Myocyte (in vitro differentiated cells): ENCODE results near the gene LRFN2. TPM values are rescaled to one million over a fixed set of nuclear protein-coding genes. Genes with fewer than 3 reads are reported as not detected.

Experiments
- DNase-seq: peaks from one replicate; pipeline ENCODE4 v3.0.0-alpha.2; 2012; ENCODE audit warnings: low read depth
- total RNA-seq: library from RNA; depleted of rRNA; stranded (reverse); fragments of >200 nt; gene quantifications from 2 replicates; pipeline ENCODE4 v1.2.3, GENCODE V29; 2014

Gene LRFN2
- total RNA-seq, 1 donor from 2014 or later = not detected

DNA sequence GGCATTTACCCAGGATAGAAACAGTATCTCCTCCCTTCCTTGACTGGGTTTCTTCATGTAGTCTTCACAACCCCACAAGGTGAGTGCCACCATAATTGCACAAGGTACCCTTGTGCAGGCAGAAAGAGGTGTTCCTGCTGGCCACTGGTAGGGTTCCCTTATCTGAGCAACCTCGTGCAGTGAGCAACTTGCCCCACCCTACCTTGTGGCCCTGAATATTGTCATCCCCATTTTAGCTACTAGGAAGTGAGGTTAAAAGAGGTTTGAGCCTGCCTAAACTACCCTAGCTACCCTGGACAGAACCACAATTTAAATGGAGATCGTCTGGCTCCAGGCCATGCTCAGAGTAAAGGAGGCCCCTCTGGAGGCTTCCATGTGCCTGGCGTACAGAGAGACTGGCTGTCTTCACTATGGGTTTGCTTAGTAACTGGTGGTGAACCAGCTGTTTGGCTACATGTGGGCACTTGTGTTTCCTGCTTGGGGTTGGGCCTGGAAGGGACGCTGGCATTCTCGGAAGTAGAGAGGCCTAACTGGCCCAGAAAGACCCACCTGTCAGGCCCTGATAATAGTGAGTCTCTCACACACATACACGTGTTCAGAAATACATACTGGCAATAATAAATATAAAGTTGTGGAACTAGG lies 148.8 kb downstream of the LRFN2 start:
- no peak for DNase-seq

DNA sequence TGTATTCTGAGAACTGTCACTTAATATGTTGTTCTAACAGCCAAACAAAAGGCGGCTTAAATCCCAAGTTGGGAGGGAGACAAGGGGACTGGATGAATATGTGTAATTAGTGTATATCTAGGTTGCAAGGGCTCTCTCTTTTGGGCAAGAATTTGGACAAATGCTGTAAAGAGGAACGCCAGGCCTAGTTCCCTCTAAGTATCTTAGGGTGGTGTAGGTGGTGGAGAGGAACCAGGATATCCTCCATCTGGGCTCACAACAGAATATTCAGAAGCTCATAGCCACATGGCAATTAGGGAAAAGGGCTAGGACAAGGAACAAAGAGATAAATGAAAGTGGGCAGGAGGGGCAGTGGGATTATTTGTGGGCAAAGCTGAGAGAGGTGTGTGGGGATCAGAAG lies 149.5 kb downstream of the LRFN2 start:
- no peak for DNase-seq

DNA sequence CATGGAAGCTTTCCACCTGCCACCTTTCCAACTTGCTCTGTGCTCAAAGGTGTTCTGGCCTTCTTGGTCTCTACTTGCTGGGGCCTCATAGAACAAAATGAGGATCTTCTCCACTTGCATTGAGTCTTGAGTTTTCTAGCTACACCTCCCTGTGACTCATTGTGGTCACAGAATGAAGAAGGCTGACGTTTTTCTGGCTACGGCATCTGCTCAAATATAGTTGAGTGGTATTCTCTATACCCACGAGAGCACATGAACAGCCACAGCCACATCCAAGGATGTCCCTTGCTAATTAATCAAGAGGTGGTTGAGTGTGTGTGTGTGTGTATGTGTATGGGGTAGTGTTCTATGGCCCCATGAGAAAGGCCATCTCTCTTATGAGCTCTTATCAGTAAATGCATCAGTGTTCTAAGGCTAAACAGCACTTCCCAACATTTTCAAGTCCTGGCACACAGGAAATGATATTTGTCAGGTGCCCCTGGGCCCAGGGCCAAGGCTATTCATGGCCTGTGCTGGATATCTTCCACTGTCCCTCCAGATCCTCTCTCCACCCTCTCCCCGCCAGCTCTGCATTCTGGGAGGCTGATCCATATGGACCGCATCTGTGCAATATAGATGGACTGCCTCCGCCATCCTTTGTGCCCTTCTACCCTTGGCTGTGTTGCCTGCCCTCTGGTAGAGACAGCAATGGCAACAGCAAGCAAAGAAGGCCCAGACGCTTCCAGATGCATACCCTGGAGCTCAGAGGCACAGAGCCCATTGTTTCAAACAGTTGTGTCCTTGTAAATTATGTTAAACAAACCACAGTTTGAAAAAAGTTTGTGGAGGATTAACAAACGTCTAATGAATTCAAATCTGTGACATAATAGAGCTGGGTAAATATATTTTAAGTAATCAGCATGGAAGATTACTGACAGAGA lies 150.2 kb downstream of the LRFN2 start:
- DNase-seq = no peak

DNA sequence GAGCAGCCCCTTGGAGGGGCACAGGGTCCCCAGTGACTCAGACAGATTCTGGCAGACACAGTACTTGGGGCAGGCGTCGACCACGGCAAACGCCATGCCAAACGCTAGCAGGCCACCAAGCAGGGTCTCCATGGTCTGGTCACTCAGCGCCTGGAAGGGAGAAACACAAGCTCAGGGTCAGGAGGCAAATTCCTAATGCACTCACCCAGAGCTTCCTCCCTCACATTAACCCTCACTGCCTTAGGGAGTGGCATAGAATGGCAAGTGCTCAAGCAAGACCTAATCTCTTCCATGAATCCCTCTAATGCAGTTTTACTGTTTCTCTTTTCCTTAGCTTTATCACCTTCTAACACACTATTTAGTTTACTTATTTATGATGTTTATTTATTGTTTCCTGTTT lies 154.2 kb downstream of the LRFN2 start:
- no peak for DNase-seq

DNA sequence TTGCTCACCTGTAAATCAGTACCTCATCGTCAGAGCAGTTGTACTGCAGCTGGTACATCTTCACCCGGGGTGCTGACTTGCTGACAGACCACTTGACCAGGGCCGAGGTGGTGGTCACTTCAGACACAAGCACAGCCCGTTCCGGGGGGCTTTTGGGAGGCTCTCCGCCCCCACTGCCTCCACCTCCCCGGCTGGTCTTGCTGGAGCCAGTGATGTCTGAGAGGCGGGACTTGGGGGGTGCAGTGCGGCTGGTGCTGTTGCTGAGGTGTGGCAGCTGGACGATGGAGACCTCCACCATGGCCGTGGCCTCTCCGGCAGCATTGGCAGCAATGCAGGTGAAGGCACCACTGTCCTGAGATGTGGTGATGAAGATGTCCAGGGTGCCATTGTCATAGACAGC lies 155.5 kb downstream of the LRFN2 start:
- no peak for DNase-seq

DNA sequence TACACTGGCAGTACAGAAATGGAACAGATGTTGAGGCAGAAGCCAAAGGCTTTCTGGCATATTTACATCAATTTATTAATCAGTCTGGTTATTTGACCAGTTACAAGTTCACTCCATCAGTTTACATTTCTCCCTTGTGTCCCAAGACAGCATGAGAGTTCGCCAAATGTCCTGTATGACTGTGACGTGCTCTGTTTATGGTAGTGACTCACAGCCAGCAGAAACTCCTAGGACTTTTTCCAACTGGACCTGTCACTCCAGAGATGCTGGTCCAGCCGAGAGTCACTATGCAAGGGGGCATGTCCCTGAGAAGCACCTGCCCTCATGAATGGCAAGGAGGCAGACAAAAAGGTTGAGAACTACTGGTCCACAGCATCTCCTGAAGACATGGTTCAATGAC lies 160.0 kb downstream of the LRFN2 start:
- no peak for DNase-seq

DNA sequence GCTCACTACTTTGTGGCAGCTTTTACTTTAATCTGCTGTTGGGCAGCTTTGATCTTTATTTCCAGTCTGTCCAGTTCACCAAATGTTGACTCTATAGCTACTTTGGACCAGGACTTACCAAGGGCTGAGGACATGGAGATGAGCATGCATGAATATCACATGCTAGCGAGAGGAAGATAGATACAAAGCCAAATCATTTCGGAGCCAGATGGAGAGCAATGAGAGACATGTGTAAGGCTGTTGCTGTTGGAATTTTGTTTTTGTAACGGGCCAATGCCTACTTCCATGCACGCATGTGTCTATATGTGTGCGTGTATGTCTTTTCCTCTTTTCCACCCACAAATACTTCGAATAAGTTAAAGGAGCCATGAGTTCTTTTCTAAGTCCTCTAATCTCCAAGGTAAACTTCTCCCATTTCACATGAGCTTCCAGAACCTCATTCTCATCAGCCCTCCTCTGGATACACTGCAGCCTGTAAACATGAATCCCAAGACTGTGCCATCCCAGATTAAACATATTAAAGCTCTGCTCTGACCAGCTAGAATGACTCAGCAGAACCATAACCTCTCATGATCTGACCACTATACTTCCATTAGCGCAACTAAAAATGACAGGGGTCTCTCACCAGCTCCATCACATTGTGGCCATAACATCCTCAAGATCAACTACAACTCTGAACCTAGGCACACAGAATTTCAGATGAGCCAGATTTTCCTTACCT lies 160.7 kb downstream of the LRFN2 start:
- no peak for DNase-seq

DNA sequence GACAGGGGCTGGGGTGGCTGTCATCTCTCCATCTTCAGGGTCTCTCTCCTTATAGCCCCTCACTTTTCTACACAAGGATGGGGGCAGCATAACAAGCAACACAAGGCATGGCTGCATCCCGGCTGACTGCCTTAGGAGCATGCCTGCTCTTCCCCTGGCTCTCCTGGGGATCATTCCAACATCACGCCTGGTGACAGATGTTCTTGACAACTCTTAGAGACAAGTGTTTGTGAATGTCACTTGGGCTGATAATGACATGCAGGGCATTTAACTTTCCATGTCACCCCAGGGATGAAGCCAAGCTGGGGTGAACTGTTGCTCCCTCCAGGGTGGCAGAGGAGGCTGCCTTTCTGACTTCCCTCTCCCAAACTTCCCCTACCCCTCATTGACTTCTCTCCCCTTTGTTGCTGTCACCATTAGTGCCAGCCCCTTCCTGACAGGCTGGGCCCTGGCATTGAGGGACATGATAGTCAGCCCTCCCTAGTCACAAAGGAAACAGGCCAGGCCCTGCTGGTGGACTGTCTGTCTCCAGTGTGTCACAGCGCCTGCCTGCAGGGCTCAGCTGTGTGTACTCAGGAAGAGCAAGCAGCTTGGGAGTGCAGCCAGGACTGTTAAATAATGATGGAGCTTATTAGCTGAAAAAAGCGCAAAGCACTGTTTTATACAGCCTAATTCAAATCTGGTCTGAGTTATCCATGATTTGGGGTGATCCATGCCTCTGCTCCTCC lies 161.8 kb downstream of the LRFN2 start:
- DNase-seq = no peak

DNA sequence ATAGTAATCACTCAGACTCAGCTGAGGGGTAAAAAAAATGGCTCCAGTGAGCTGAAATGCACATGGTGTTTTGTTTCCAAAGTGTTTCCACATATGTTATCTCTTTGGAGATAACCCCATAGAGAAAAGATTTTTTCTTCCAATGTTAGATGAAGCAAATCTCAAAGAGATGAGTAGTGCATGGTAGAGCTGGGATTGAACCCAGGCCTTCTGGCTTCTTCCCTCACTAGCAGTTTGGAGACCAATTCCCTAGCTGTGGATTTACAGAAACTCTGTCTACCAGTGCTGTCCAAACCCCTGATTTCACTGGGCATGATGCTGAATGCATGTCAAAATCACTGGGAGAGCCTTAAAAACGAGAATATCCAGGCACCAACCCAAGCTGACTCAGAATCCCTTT lies 165.1 kb downstream of the LRFN2 start:
- no peak for DNase-seq

DNA sequence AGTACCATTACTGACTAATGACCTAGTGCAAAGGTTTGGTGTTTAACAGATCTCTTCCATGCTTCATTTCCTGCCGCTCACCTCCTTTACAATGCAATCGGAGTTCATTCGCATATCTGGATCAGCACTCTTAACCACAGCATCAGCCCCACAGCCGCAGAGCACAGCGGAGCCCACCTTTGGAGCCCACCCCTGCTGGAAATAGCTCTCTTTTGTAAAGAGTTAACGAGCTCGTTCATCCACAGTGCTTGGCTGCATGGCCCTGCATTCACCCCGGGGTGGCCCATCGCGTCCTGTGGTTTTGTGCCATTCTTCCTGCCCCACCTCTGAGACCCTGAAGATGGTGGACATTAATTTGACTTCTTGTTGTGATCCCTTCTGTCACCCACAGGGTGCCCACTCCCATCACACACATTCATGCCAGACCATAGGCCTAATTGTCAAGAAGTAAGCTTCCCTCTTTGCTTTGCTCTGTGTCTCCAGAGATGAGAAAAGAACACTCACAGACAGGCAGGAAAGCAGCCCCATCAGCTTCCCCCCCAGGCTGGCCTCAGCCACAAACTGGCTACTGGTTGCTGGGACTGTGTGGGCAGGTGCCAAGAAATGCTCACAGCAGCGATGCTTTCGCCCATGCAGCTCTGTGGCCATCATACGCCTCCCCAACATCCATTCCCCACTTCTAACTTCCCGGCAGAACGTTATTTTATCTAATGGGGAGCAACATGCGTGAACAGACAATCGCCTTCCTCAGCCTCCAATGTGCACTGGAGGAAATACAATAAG lies 167.0 kb downstream of the LRFN2 start:
- no peak for DNase-seq

DNA sequence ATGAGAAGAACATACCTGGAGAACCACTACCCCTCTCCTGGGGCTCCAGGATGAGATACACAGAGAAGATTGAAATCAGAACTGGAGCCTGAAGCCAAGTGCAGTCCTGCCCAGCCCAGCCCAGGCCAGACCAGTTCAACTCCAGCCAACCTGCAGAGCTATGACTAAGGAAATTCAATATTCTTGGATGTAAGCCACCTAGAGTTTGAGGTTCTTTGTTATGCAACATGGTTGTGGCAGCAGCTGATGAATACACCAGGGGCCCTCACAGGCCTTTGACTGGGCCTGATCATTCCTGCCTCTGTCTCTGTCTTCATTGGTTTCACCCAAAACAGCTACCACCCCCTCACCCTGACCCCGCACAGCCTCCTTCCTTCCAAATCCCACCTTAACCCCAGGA lies 167.8 kb downstream of the LRFN2 start:
- no peak for DNase-seq

DNA sequence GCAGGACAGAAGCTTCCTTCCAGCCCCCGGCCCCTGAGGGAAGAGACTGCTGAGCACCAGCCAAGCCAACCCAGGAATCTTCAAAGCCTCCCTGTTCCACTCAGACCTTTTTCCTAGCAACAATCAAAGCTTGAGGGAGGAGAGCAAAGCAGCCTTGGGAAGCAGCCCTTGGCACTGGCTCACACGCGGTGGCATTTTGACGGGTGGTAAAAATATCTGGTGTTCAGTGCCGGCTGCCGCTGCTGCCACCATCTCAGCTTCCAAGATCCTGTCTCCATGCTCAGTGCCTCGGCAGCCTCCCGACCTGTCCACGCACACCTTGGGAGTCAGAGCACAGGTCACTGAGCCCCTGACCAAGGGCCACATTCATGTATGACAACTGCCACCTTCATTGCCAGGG lies 170.1 kb downstream of the LRFN2 start:
- DNase-seq = no peak

DNA sequence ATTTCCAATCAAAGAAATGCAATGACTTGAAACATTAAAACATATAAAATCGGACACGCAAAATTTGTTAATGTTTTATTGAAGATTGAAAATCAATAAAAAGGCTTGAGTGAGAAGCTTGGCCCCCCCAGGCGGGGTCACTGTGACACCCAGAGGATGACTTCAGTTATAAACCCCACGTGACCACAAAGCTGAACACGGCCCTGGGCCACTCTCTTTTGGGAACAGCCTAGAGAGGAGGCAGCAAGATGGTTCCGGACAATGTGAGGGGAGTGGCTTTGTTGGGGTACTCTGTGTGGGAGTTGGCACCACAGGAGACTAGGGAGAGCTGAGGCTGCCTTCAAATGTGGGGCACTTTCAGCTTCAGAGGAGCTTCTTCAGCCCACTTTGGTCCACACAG lies 172.5 kb downstream of the LRFN2 start:
- DNase-seq = no peak

DNA sequence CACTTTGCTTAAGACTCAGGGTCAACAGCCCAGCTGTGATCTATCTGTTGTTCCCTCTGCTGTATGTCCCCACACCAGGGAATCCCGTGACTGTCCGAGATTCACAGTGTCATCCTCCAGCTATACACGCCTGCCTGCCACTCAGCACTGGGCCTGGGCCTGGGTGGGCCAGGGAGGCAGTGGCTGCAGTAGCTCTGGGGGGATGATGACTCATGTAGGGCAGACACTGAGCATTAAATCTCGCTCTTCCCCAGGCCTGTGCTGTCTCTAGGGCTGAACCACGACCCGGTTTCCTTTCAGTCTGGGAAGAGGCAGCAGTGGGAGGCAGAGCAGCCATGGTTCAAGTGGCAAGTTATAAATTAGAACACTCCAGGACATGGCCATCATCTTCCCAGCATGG lies 173.9 kb downstream of the LRFN2 start:
- DNase-seq = no peak

DNA sequence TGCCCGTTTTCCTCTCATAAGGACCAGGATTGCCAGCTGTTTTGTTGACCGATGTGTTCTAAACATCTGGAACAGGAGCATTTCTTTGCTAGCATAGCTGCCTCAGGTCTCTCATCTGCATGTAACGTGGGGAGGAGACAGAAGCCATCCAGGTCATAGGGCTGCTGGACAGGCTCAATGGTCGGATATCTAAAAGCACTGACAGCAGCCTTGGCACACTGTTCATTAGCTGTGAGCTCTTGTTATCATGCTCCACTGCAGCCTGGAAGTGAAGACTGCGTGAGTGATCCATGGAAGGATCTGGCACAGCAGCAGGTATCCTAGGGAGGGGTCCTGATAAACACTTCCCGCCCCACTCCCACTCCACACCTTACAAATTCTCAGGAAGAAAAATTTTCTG lies 175.3 kb downstream of the LRFN2 start:
- no peak for DNase-seq

DNA sequence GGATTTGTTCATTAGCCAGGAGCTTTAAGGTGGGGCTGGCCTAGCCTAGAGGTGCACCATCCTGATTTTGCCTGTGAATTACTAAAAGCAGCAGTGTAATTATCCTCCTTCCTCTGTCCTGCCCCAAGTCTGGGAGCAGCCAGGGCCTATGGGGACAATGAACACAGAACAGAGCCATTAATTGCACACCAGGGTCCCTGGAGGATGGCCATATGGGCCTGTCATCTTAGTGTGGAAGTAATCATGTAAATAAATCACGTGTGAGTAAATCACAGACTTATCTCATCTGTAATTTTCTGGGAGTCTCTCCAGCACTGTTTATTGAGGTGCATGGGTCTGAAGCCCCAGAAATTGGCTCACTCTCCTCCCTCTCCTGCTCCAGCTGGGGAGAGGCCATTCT lies 176.3 kb downstream of the LRFN2 start:
- DNase-seq = no peak

DNA sequence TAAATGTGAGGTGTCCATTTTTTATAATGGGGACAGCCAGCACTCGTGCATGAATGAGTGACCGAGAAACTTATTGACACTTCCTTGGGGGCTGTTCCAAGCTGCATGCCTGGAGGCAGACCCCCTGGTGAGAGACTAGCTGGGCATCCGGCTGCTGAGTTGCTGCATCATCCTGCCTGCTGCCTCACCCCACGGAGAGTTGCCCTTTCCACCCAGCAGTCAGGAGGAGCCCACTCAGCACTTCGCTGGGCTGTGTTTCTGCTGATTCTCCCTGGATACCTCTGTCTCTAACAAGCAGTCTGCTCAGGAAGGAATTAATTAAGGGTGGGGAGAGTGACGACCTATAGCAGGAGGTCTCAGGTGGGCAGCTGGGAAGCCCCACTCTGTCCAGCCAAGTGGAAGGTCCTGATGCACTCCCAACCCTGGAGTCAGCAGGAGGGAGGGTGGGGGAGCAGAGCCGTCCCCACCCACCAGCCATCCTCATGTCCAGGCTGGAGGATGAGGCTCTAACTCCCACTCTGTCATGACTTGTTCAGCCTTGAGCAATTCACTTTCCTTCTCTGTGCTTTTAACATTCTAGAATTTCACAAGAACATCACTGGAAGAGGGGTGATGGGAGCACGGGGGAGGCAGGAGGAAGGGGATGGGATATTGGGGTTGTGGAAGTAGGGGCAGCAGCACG lies 177.3 kb downstream of the LRFN2 start:
- no peak for DNase-seq

DNA sequence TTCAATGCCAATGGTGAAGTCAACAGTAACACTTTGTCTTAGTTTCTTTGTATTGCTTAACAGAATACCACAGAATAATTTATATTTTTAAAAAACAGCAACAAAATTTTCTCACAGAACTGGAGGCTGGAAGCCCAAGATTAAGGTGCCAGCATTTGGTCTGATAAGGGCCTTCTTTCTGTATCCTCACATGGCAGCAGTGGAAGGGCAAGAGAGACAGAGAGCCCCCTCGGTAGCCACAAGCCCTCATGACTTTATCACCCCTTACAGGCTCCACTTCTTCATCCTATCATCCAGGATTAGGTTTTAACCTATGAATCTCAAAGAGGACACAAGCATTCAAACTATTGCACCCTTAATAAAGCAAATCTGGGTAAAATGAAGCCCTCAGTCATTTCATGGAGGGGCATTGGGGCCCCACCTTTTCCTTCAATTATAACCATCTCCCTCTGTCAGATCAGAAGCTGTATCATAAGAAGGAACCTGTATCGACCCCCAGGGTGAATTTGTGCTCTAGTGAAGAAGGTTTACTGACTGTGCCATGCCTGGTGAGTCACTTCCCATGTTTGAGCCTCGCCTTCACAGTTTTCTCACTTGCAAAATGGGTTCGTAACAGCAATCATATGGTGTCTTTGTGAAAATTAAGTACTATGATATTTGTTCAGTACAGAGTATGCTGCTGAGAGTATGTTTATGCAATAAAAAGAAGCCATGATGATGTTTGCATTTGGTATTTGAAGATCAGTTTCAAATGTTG lies 178.2 kb downstream of the LRFN2 start:
- DNase-seq = no peak

DNA sequence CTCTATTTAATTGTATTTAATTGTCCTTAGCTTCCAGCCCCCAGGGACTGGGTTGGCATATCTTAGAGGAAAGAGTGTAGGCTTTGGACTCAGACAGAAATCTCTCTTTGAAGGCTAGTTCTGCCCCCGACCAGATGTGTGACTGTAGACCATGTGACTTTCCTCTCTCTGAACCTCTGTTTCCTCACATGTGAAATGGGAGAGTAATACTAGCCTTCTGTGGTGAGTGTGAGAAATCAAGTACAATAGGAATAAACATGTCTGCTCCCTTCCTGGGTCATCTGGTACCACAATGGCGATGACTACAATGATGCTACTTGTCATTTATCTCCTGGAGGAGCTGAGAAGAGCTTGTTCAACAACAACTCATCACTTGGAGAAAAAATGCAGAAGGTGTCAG lies 179.9 kb downstream of the LRFN2 start:
- DNase-seq = no peak
